IMR-90 (cell line): ENCODE measurements around the gene ANO9. TPM values are rescaled to one million over a fixed set of nuclear protein-coding genes. Genes with fewer than 3 reads are reported as not detected.

Experiments used
- ATAC-seq: fragments of 200-7000 bp; cut with Tn5 transposase; 2 replicates; pipeline ENCODE4 v1.9.1; 2020; ENCODE audit warnings: low read depth, mild to moderate bottlenecking, moderate library complexity
- BruUV-seq: library from RNA; stranded (reverse); fragments of 400-500 nt; replicated peaks from 2 replicates; lab custom pipeline; 2021; lab: Mats Ljungman, UMichigan
- CTCF ChIA-PET: fragments of 300-600 bp; formaldehyde crosslinking; extraction: SDS; loops from one replicate; lab custom pipeline; 2021; ENCODE audit warnings: antibody characterized with exemption; lab: Yijun Ruan, JAX
- POLR2A ChIA-PET: fragments of 300-600 bp; sonication (Branson Sonifier 250); formaldehyde crosslinking; loops from one replicate; lab custom pipeline; 2022; ENCODE audit warnings: antibody characterized with exemption; ENCODE audit not compliant: unreplicated experiment; lab: Charles Lee
- DNase-seq: peaks from one replicate; pipeline ENCODE4 v3.0.0; 2013
- H2AFZ ChIP-seq: replicated peaks from 2 replicates; pipeline ENCODE3; 2013; ENCODE audit warnings: low read length, mild to moderate bottlenecking; ENCODE audit not compliant: poor library complexity
- H2AK5ac ChIP-seq: 2 replicates; pipeline ENCODE4 v1.6.1; 2013; ENCODE audit warnings: low read depth, low read length, inconsistent platforms
- H2AK9ac ChIP-seq: replicated peaks from 2 replicates; pipeline ENCODE3; 2013; ENCODE audit warnings: mild to moderate bottlenecking, low read depth, low read length, moderate library complexity; ENCODE audit not compliant: poor library complexity
- H2BK120ac ChIP-seq: 2 replicates; pipeline ENCODE4 v1.6.1; 2013; ENCODE audit warnings: low read depth, low read length, inconsistent platforms
- H2BK15ac ChIP-seq: 3 replicates; pipeline ENCODE4 v1.6.1; 2013; ENCODE audit warnings: low read depth, low read length, inconsistent platforms
- H2BK20ac ChIP-seq: 2 replicates; pipeline ENCODE4 v1.6.1; 2013; ENCODE audit warnings: low read depth, mild to moderate bottlenecking, inconsistent platforms, low read length, moderate library complexity
- H2BK5ac ChIP-seq: 2 replicates; pipeline ENCODE4 v1.6.1; 2013; ENCODE audit warnings: mild to moderate bottlenecking, low read depth, low read length, inconsistent platforms; ENCODE audit not compliant: poor library complexity, severe bottlenecking
- H3K14ac ChIP-seq: replicated peaks from 2 replicates; pipeline ENCODE4 v1.6.1; 2013; ENCODE audit warnings: low read depth, low read length, inconsistent platforms
- H3K18ac ChIP-seq: 2 replicates; pipeline ENCODE4 v1.6.1; 2013; ENCODE audit warnings: low read depth, low read length, control low read depth
- H3K23ac ChIP-seq: 2 replicates; pipeline ENCODE4 v1.6.1; 2013; ENCODE audit warnings: low read depth, low read length, inconsistent platforms
- H3K27ac ChIP-seq: 2 replicates; pipeline ENCODE4 v1.5.1; 2013; ENCODE audit warnings: mild to moderate bottlenecking, control low read depth, low read length; ENCODE audit not compliant: insufficient read depth
- H3K27me3 ChIP-seq: 2 replicates; pipeline ENCODE4 v1.6.1; 2013; ENCODE audit warnings: low read length; ENCODE audit not compliant: control insufficient read depth, insufficient read depth
- H3K36me3 ChIP-seq: 2 replicates; pipeline ENCODE4 v1.6.1; 2013; ENCODE audit warnings: low read length, mixed read lengths; ENCODE audit not compliant: control insufficient read depth, insufficient read depth
- H3K4ac ChIP-seq: 2 replicates; pipeline ENCODE4 v1.6.1; 2013; ENCODE audit warnings: low read depth, low read length, inconsistent platforms
- H3K4me1 ChIP-seq: 2 replicates; pipeline ENCODE4 v1.6.1; 2013; ENCODE audit warnings: low read length, mixed read lengths; ENCODE audit not compliant: control insufficient read depth, insufficient read depth
- H3K4me2 ChIP-seq: 2 replicates; pipeline ENCODE4 v1.6.1; 2013; ENCODE audit warnings: low read depth, mild to moderate bottlenecking, control low read depth, low read length, moderate library complexity
- H3K4me3 ChIP-seq: 2 replicates; pipeline ENCODE4 v1.5.1; 2013; ENCODE audit warnings: low read depth, mild to moderate bottlenecking, control low read depth, low read length, moderate library complexity; ENCODE audit not compliant: insufficient read depth
- H3K56ac ChIP-seq: 2 replicates; pipeline ENCODE4 v1.6.1; 2013; ENCODE audit warnings: low read length, inconsistent platforms; ENCODE audit not compliant: insufficient read depth; ENCODE audit errors: extremely low read depth
- H3K79me1 ChIP-seq, 2 experiments: 2 replicates each; pipeline ENCODE4 v1.6.1; 2013; ENCODE audit warnings: low read length in 2 of 2, inconsistent platforms in 1 of 2, low read depth in 1 of 2
- H3K9ac ChIP-seq: 2 replicates; pipeline ENCODE4 v1.6.1; 2013; ENCODE audit warnings: low read depth, low read length, control low read depth
- H3K9me1 ChIP-seq: 2 replicates; pipeline ENCODE4 v1.6.1; 2013; ENCODE audit warnings: low read length, inconsistent platforms; ENCODE audit not compliant: insufficient read depth
- H3K9me3 ChIP-seq: 2 replicates; pipeline ENCODE4 v1.6.1; 2013; ENCODE audit warnings: low read length; ENCODE audit not compliant: control insufficient read depth, insufficient read depth
- H4K20me1 ChIP-seq: 2 replicates; pipeline ENCODE4 v1.6.1; 2013; ENCODE audit warnings: low read length, inconsistent platforms; ENCODE audit not compliant: insufficient read depth
- H4K5ac ChIP-seq: 2 replicates; pipeline ENCODE4 v1.6.1; 2013; ENCODE audit warnings: mild to moderate bottlenecking, low read depth, low read length, control low read depth
- H4K8ac ChIP-seq, 2 experiments: 2 replicates each; pipeline ENCODE4 v1.6.1; 2013; ENCODE audit warnings: low read depth in 2 of 2, low read length in 2 of 2, control low read depth in 1 of 2, inconsistent platforms in 1 of 2
- H4K91ac ChIP-seq: 2 replicates; pipeline ENCODE4 v1.6.1; 2013; ENCODE audit warnings: low read depth, low read length, inconsistent platforms; ENCODE audit not compliant: insufficient read depth
- NFE2L2 ChIP-seq: fragments of 150-350 bp; IDR thresholded peaks from 2 replicates; pipeline ENCODE4 v1.6.1; 2016; ENCODE audit warnings: low read depth, mild to moderate bottlenecking, low read length
- POLR2A ChIP-seq: IDR thresholded peaks from 2 replicates; pipeline ENCODE4 v1.6.1; 2012; ENCODE audit warnings: mild to moderate bottlenecking, low read depth, low read length
- RCOR1 ChIP-seq: IDR thresholded peaks from 2 replicates; pipeline ENCODE4 v1.6.1; 2012; ENCODE audit warnings: mild to moderate bottlenecking, low read length, improper control_type of control experiment; ENCODE audit not compliant: insufficient replicate concordance
- WGBS, 2 experiments: methylation state at CpG; one replicate each; pipeline versions ENCODE4 v1.1.5 to v1.1.7; 2013; ENCODE audit warnings: missing lambda C conversion rate in 2 of 2; ENCODE audit not compliant: insufficient read length in 1 of 2; ENCODE audit errors: extremely low coverage in 2 of 2; 5-methylcytosine and 5-hydroxymethylcytosine counted together
- dilution Hi-C: fragments of 300-500 bp; cut with HindIII; formaldehyde crosslinking; loops from one replicate; pipeline ENCODE4 v1.14.3; 2018; ENCODE audit warnings: low sequenced_read_pairs; ENCODE audit not compliant: unreplicated experiment
- in situ Hi-C: fragments of 300-500 bp; cut with MboI; formaldehyde crosslinking; loops from 3 replicates; pipeline ENCODE4 v1.14.3; 2019; ENCODE audit warnings: low sequenced_read_pairs, inconsistent platforms, mixed read lengths
- intact Hi-C: fragments of 100-400 bp; cut with micrococcal nuclease; formaldehyde crosslinking; loops from 2 replicates; pipeline ENCODE4 v1.10.0; 2022
- microRNA-seq, 2 experiments: library from miRNA; stranded (forward) in 1 of 2; unstranded in 1 of 2; fragments of 10-50 nt in 1 of 2; fragments of <30 nt in 1 of 2; gene quantifications in 1 of 2; microRNA quantifications in 1 of 2; one replicate each; pipeline versions ENCODE3 to v1.1.0; 2013 to 2020; ENCODE audit not compliant: insufficient read depth in 1 of 2, insufficient read length in 1 of 2, unreplicated experiment in 1 of 2
- polyA plus RNA-seq, 3 experiments: library from polyadenylated mRNA; depleted of rRNA; stranded (reverse); fragments of >200 nt; gene quantifications; 2 replicates each; pipeline ENCODE4 v1.2.3, GENCODE V29; 2012; ENCODE audit warnings: low replicate concordance in 1 of 3
- small RNA-seq, 5 experiments: library from RNA; depleted of rRNA; stranded (forward); fragments of <200 nt; gene quantifications; one replicate each; pipeline ENCODE3, GENCODE V24; 2012
- total RNA-seq: library from RNA; depleted of rRNA; stranded (reverse); fragments of >200 nt; gene quantifications from 2 replicates; pipeline ENCODE4 v1.2.3, GENCODE V29; 2012; rRNA removed
- TF ChIP-seq, protein P1 (sequence below): fragments of 150-350 bp; IDR thresholded peaks from 2 replicates; pipeline ENCODE4 v1.6.1; 2016; ENCODE audit warnings: low read depth, mild to moderate bottlenecking, low read length, moderate library complexity, borderline replicate concordance
- TF ChIP-seq, protein P2 (sequence below): conservative IDR thresholded peaks from 2 replicates; pipeline ENCODE4 v1.5.1; 2012; ENCODE audit warnings: mild to moderate bottlenecking, low read depth, low read length, improper control_type of control experiment

Gene ANO9
- total and polyA plus RNA-seq, 2 of the 4 experiments (the other 2 are of a cell fraction), result not detected

DNA sequence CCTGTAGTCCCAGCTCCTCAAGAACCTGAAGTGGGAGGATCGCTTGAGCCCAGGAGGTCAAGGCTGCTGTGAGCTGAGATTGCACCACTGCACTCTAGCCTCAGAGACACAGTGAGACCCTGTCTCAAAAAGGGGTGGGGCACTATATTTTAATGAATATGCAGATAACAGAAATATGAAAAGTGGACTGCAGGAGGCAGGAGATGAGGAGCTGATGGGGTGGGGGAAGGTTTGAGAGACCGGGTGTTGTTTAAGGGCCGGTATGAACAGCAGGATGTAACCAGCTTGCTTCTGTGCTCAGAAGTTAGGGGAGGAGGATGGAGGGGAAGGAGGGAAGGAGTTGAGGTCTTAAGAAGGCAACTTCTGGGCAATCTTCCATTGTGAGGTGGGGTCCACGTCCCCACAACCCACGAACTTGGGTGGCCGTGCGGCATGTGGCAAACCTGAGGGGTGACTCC is 73.8 kb downstream of the ANO9 start:
- H3K27ac ChIP-seq, result no peak overlapping the region
- no peak overlapping the region for H3K18ac ChIP-seq
- H3K79me1 ChIP-seq, result 0 out of 4 replicates have a peak, but pooled peaks cover 0 to 2% of the 10 kb centered on the region in 2 experiments
- DNase-seq, result no peak
- H3K4me3 ChIP-seq, result no peak overlapping the region
- H3K4ac ChIP-seq, result no peak overlapping the region
- no peak for TF ChIP-seq RCOR1
- no peak for TF ChIP-seq NFE2L2
- TF ChIP-seq POLR2A, result no peak
- TF ChIP-seq, protein P1, sequence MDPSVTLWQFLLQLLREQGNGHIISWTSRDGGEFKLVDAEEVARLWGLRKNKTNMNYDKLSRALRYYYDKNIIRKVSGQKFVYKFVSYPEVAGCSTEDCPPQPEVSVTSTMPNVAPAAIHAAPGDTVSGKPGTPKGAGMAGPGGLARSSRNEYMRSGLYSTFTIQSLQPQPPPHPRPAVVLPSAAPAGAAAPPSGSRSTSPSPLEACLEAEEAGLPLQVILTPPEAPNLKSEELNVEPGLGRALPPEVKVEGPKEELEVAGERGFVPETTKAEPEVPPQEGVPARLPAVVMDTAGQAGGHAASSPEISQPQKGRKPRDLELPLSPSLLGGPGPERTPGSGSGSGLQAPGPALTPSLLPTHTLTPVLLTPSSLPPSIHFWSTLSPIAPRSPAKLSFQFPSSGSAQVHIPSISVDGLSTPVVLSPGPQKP, result no peak
- TF ChIP-seq, protein P2, sequence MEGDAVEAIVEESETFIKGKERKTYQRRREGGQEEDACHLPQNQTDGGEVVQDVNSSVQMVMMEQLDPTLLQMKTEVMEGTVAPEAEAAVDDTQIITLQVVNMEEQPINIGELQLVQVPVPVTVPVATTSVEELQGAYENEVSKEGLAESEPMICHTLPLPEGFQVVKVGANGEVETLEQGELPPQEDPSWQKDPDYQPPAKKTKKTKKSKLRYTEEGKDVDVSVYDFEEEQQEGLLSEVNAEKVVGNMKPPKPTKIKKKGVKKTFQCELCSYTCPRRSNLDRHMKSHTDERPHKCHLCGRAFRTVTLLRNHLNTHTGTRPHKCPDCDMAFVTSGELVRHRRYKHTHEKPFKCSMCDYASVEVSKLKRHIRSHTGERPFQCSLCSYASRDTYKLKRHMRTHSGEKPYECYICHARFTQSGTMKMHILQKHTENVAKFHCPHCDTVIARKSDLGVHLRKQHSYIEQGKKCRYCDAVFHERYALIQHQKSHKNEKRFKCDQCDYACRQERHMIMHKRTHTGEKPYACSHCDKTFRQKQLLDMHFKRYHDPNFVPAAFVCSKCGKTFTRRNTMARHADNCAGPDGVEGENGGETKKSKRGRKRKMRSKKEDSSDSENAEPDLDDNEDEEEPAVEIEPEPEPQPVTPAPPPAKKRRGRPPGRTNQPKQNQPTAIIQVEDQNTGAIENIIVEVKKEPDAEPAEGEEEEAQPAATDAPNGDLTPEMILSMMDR, result no peak
- no peaks in the 10 kb centered on the region for H3K9me3 ChIP-seq
- no peak overlapping the region for H2BK15ac ChIP-seq
- POLR2A ChIA-PET, result no interaction called here
- no peak overlapping the region for H3K4me2 ChIP-seq
- BruUV-seq, result no TSS peak
- peak overlapping the region; percentile 85 for H2AFZ ChIP-seq
- no peak overlapping the region for H4K91ac ChIP-seq
- 17% methylated on average over 2 of the region's 7 CpGs; no CpG with 5 or more reads in 1 of the 2 experiments for WGBS, 2 experiments
- no peak for ATAC-seq
- H3K36me3 ChIP-seq, result peaks cover 10% of the 10 kb centered on the region; the same call in 1 of the 2 replicates
- dilution Hi-C loops (no loop called here), in situ Hi-C loops (no loop called here), intact Hi-C loops (loop anchor here (10.0 kb wide), 1 partner anchor 77 kb away; the partner anchor contains the start of gene ANO9)
- no peak overlapping the region for H2BK120ac ChIP-seq
- peaks cover 7% of the 10 kb centered on the region for H3K4me1 ChIP-seq
- H2BK20ac ChIP-seq, result no peak overlapping the region
- H3K9me1 ChIP-seq, result no peaks in the 10 kb centered on the region
- H3K14ac ChIP-seq, result no peak overlapping the region
- no peak overlapping the region for H2AK5ac ChIP-seq
- no peak overlapping the region for H4K8ac ChIP-seq
- H4K20me1 ChIP-seq, result peaks cover 13% of the 10 kb centered on the region; the same call in 1 of the 2 replicates
- no peak overlapping the region for H3K9ac ChIP-seq
- CTCF ChIA-PET, result interaction anchor here (1.3 kb wide), 1 partner anchor 81 kb away, joined by 3 read pairs; no protein-coding TSS in a partner anchor
- H3K56ac ChIP-seq, result no peak overlapping the region
- H2BK5ac ChIP-seq, result no peak overlapping the region
- H3K23ac ChIP-seq, result peak overlapping the region; percentile 89
- no peak overlapping the region for H2AK9ac ChIP-seq
- peaks cover 17% of the 10 kb centered on the region for H3K27me3 ChIP-seq
- H4K5ac ChIP-seq, result no peak overlapping the region

Small RNAs within 50 kb of the gene (microRNA-seq; reads per million reads assigned to microRNA genes)
- not detected for gene RN7SL838P (ENCODE audit: insufficient read depth, insufficient read length)

Small RNAs within 50 kb of the gene (small RNA-seq; reads per million reads assigned to genes)
- gene RN7SL838P, result 0 reads per million in 5 experiments

Other genes starting within 250 kb of the ANO9 start
- not detected in 2 replicates for gene SCGB1C1, start 248.9 kb downstream of the ANO9 start, total RNA-seq
- not detected in 2 replicates for gene SCGB1C1, start 248.9 kb downstream of the ANO9 start, polyA plus RNA-seq (2012; rRNA removed)
- 10.0 and 10.8 TPM in 2 replicates for gene BET1L, start 234.6 kb downstream of the ANO9 start, total RNA-seq
- 82.8 and 90.7 TPM in 2 replicates for gene BET1L, start 234.6 kb downstream of the ANO9 start, polyA plus RNA-seq (2012; rRNA removed)
- gene RIC8A, start 234.3 kb downstream of the ANO9 start, total RNA-seq, result 114 and 129 TPM in 2 replicates
- 188 and 193 TPM in 2 replicates for gene RIC8A, start 234.3 kb downstream of the ANO9 start, polyA plus RNA-seq (2012; rRNA removed)
- 4.4 and 5.4 TPM in 2 replicates for gene SIRT3, start 205.7 kb downstream of the ANO9 start, total RNA-seq
- gene SIRT3, start 205.7 kb downstream of the ANO9 start, polyA plus RNA-seq (2012; rRNA removed), result 14.9 and 18.6 TPM in 2 replicates
- gene PSMD13, start 205.0 kb downstream of the ANO9 start, total RNA-seq, result 217 and 232 TPM in 2 replicates
- gene PSMD13, start 205.0 kb downstream of the ANO9 start, polyA plus RNA-seq (2012; rRNA removed), result 177 and 185 TPM in 2 replicates
- not detected in 2 replicates for gene NLRP6, start 163.6 kb downstream of the ANO9 start, total RNA-seq
- gene NLRP6, start 163.6 kb downstream of the ANO9 start, polyA plus RNA-seq (2012; rRNA removed), result not detected in 2 replicates
- gene PGGHG, start 152.9 kb downstream of the ANO9 start, total RNA-seq, result 1.4 and 1.8 TPM in 2 replicates
- 16.2 and 17.0 TPM in 2 replicates for gene PGGHG, start 152.9 kb downstream of the ANO9 start, polyA plus RNA-seq (2012; rRNA removed)
- gene IFITM5, start 142.5 kb downstream of the ANO9 start, total RNA-seq, result not detected in 2 replicates
- gene IFITM5, start 142.5 kb downstream of the ANO9 start, polyA plus RNA-seq (2012; rRNA removed), result not detected in 2 replicates
- 26.4 and 31.2 TPM in 2 replicates for gene IFITM2, start 134.2 kb downstream of the ANO9 start, total RNA-seq
- gene IFITM2, start 134.2 kb downstream of the ANO9 start, polyA plus RNA-seq (2012; rRNA removed), result 564 and 600 TPM in 2 replicates
- 14.4 and 24.2 TPM in 2 replicates for gene IFITM1, start 128.0 kb downstream of the ANO9 start, total RNA-seq
- gene IFITM1, start 128.0 kb downstream of the ANO9 start, polyA plus RNA-seq (2012; rRNA removed), result 67.5 and 68.9 TPM in 2 replicates
- 40.9 and 52.5 TPM in 2 replicates for gene IFITM3, start 121.2 kb downstream of the ANO9 start, total RNA-seq
- 906 and 1,008 TPM in 2 replicates for gene IFITM3, start 121.2 kb downstream of the ANO9 start, polyA plus RNA-seq (2012; rRNA removed)
- gene B4GALNT4, start 72.5 kb downstream of the ANO9 start, total RNA-seq, result 5.2 and 6.1 TPM in 2 replicates
- 38.6 and 45.4 TPM in 2 replicates for gene B4GALNT4, start 72.5 kb downstream of the ANO9 start, polyA plus RNA-seq (2012; rRNA removed)
- 1.4 and 2.2 TPM in 2 replicates for gene PKP3, start 47.8 kb downstream of the ANO9 start, total RNA-seq
- gene PKP3, start 47.8 kb downstream of the ANO9 start, polyA plus RNA-seq (2012; rRNA removed), result 1.5 and 2.6 TPM in 2 replicates
- gene SIGIRR, start 27.0 kb downstream of the ANO9 start, total RNA-seq, result 9.4 and 10.9 TPM in 2 replicates
- 27.6 and 33.8 TPM in 2 replicates for gene SIGIRR, start 27.0 kb downstream of the ANO9 start, polyA plus RNA-seq (2012; rRNA removed)
- 21.4 and 23.5 TPM in 2 replicates for gene PTDSS2, start 8.3 kb upstream of the ANO9 start, total RNA-seq
- gene PTDSS2, start 8.3 kb upstream of the ANO9 start, polyA plus RNA-seq (2012; rRNA removed), result 26.6 and 29.8 TPM in 2 replicates
- 138 and 143 TPM in 2 replicates for gene RNH1, start 65.2 kb upstream of the ANO9 start, total RNA-seq
- gene RNH1, start 65.2 kb upstream of the ANO9 start, polyA plus RNA-seq (2012; rRNA removed), result 238 and 247 TPM in 2 replicates
- gene HRAS, start 93.6 kb upstream of the ANO9 start, total RNA-seq, result 99.4 and 108 TPM in 2 replicates
- gene HRAS, start 93.6 kb upstream of the ANO9 start, polyA plus RNA-seq (2012; rRNA removed), result 123 and 154 TPM in 2 replicates
- 0.28 and 0.36 TPM in 2 replicates for gene LRRC56, start 95.5 kb upstream of the ANO9 start, total RNA-seq
- 1.3 and 1.7 TPM in 2 replicates for gene LRRC56, start 95.5 kb upstream of the ANO9 start, polyA plus RNA-seq (2012; rRNA removed)
- 0.18 and 0.28 TPM in 2 replicates for gene LMNTD2, start 118.7 kb upstream of the ANO9 start, total RNA-seq
- gene LMNTD2, start 118.7 kb upstream of the ANO9 start, polyA plus RNA-seq (2012; rRNA removed), result 1.3 and 2.5 TPM in 2 replicates
- gene RASSF7, start 119.0 kb upstream of the ANO9 start, total RNA-seq, result 6.8 and 6.9 TPM in 2 replicates
- gene RASSF7, start 119.0 kb upstream of the ANO9 start, polyA plus RNA-seq (2012; rRNA removed), result 18.5 and 24.2 TPM in 2 replicates
- 10.9 and 12.2 TPM in 2 replicates for gene PHRF1, start 134.5 kb upstream of the ANO9 start, total RNA-seq
- gene PHRF1, start 134.5 kb upstream of the ANO9 start, polyA plus RNA-seq (2012; rRNA removed), result 17.5 and 23.0 TPM in 2 replicates
- 1.4 and 1.6 TPM in 2 replicates for gene IRF7, start 173.9 kb upstream of the ANO9 start, total RNA-seq
- gene IRF7, start 173.9 kb upstream of the ANO9 start, polyA plus RNA-seq (2012; rRNA removed), result 4.5 and 5.8 TPM in 2 replicates
- not detected in 2 replicates for gene CDHR5, start 182.9 kb upstream of the ANO9 start, total RNA-seq
- gene CDHR5, start 182.9 kb upstream of the ANO9 start, polyA plus RNA-seq (2012; rRNA removed), result not detected in 2 replicates
- gene SCT, start 185.2 kb upstream of the ANO9 start, total RNA-seq, result not detected in 2 replicates
- gene SCT, start 185.2 kb upstream of the ANO9 start, polyA plus RNA-seq (2012; rRNA removed), result not detected in 2 replicates
- gene DRD4, start 195.3 kb upstream of the ANO9 start, total RNA-seq, result not detected in 2 replicates
- gene DRD4, start 195.3 kb upstream of the ANO9 start, polyA plus RNA-seq (2012; rRNA removed), result not detected in 2 replicates